Retinal pigment epithelial cell (primary cell): ENCODE data around the gene EXD2.
"Not testable (repeated sequence)": the region's sequence is repeated elsewhere in the genome, so short reads cannot be mapped to it uniquely, and the experiment has no call there.

Experiments used
- DNase-seq: peaks from one replicate; pipeline ENCODE4 v3.0.0-alpha.2; 2010; ENCODE audit warnings: low read depth
- H3K4me3 ChIP-seq: 2 replicates; pipeline ENCODE4 v1.5.1; 2011; ENCODE audit warnings: mild to moderate bottlenecking, low read length, control low read depth, moderate library complexity
- CTCF ChIP-seq: conservative IDR thresholded peaks from 2 replicates; pipeline ENCODE4 v1.5.1; 2011; ENCODE audit warnings: low read depth, low read length, control low read depth, inconsistent platforms

Gene EXD2

GRCh38 chr14:69199786-69200185 lies 8.5 kb downstream of the EXD2 start:
- no peak for TF ChIP-seq CTCF
- H3K4me3 ChIP-seq, result no peak overlapping the region
- no peak for DNase-seq

- no peak overlapping the region for H3K4me3 ChIP-seq
- no peak for TF ChIP-seq CTCF
- no peak for DNase-seq
These were observed 13.5 kb downstream of the EXD2 start for GRCh38 chr14:69204753-69205152.

GRCh38 chr14:69207435-69208041 lies 16.2 kb downstream of the EXD2 start:
- TF ChIP-seq CTCF, result no peak
- no peak for DNase-seq
- no peak overlapping the region for H3K4me3 ChIP-seq

- no peak for TF ChIP-seq CTCF
- no peak for DNase-seq
- H3K4me3 ChIP-seq, result no peak overlapping the region
These were observed 17.4 kb downstream of the EXD2 start for GRCh38 chr14:69208666-69209065.

GRCh38 chr14:69214393-69214792 lies 23.1 kb downstream of the EXD2 start:
- DNase-seq, result no peak
- no peak overlapping the region for H3K4me3 ChIP-seq
- TF ChIP-seq CTCF, result no peak

- DNase-seq, result not testable (repeated sequence)
These were observed 26.4 kb downstream of the EXD2 start for GRCh38 chr14:69217663-69218062.

GRCh38 chr14:69224946-69225345 lies 33.6 kb downstream of the EXD2 start:
- TF ChIP-seq CTCF, result no peak
- no peak overlapping the region for H3K4me3 ChIP-seq
- DNase-seq, result no peak

More at GRCh38 chr14:69217663-69218062, 26.4 kb downstream of the EXD2 start:
- H3K4me3 ChIP-seq, result not testable (repeated sequence)
